HepG2 (cell line): ENCODE measurements around the gene PKLR. TPM values are rescaled to one million over a fixed set of nuclear protein-coding genes. Genes with fewer than 3 reads are reported as not detected.
A peak's percentile ranks its signal among the peaks of the same experiment; 100 is the strongest.

Experiments
- ARNT ChIP-seq: fragments of 450-650 bp; IDR thresholded peaks from 2 replicates; pipeline ENCODE4 v1.6.1; 2017
- ASH2L ChIP-seq: fragments of 300-600, 200-600 bp; sonication (generic); IDR thresholded peaks from 2 replicates; pipeline ENCODE4 v1.7.0; 2017; ENCODE audit warnings: low read depth, mild to moderate bottlenecking, moderate library complexity, mixed read lengths, low read length; ENCODE audit not compliant: insufficient read length
- ATF7 ChIP-seq, 2 experiments: fragments of 450-650 bp in 1 of 2; sonication (generic) in 1 of 2; formaldehyde crosslinking in 1 of 2; IDR thresholded peaks; 2 replicates each; pipeline versions ENCODE4 v1.4.0 to v1.6.1; 2016 to 2020; ENCODE audit warnings: antibody characterized with exemption in 1 of 2, mild to moderate bottlenecking in 1 of 2, missing genetic modification reagents in 1 of 2
- KLF9 ChIP-seq: IDR thresholded peaks from 2 replicates; pipeline ENCODE4 v1.6.1; 2016; ENCODE audit warnings: low read depth
- NFIB ChIP-seq: sonication (generic); formaldehyde crosslinking; IDR thresholded peaks from 2 replicates; pipeline ENCODE4 v1.9.0; 2021; ENCODE audit warnings: missing genetic modification reagents, mild to moderate bottlenecking, borderline replicate concordance
- PLRG1 ChIP-seq: fragments of 450-650 bp; conservative IDR thresholded peaks from 2 replicates; pipeline ENCODE4 v1.6.1; 2016
- RORA ChIP-seq: sonication (generic); formaldehyde crosslinking; IDR thresholded peaks from 2 replicates; pipeline ENCODE4 v1.5.0; 2020; ENCODE audit warnings: mild to moderate bottlenecking, missing genetic modification reagents, moderate library complexity
- TAF1 ChIP-seq: sonication (generic); formaldehyde crosslinking; IDR thresholded peaks from 2 replicates; pipeline ENCODE4 v1.4.0; 2020; ENCODE audit warnings: missing genetic modification reagents
- ZNF17 ChIP-seq: sonication (generic); formaldehyde crosslinking; IDR thresholded peaks from 2 replicates; pipeline ENCODE4 v1.5.0; 2020; ENCODE audit warnings: mild to moderate bottlenecking, missing genetic modification reagents
- ZNF235 ChIP-seq: sonication (generic); formaldehyde crosslinking; IDR thresholded peaks from 2 replicates; pipeline ENCODE4 v1.8.1; 2023; ENCODE audit warnings: mild to moderate bottlenecking, missing genetic modification reagents, borderline replicate concordance
- ZNF607 ChIP-seq: sonication (generic); formaldehyde crosslinking; IDR thresholded peaks from 2 replicates; pipeline ENCODE4 v1.5.1; 2020; ENCODE audit warnings: missing genetic modification reagents, mild to moderate bottlenecking, borderline replicate concordance
- ZNF720 ChIP-seq: sonication (generic); formaldehyde crosslinking; IDR thresholded peaks from 2 replicates; pipeline ENCODE4 v1.4.0; 2020; ENCODE audit warnings: missing genetic modification reagents
- ZNF766 ChIP-seq: sonication (generic); formaldehyde crosslinking; IDR thresholded peaks from 2 replicates; pipeline ENCODE4 v1.5.0; 2020; ENCODE audit warnings: missing genetic modification reagents, borderline replicate concordance
- ZNF782 ChIP-seq: sonication (generic); formaldehyde crosslinking; IDR thresholded peaks from 2 replicates; pipeline ENCODE4 v1.4.0; 2020; ENCODE audit warnings: missing genetic modification reagents, mild to moderate bottlenecking, borderline replicate concordance
- ZSCAN9 ChIP-seq: IDR thresholded peaks from 2 replicates; pipeline ENCODE4 v1.6.1; 2016; ENCODE audit warnings: borderline replicate concordance
- polyA plus RNA-seq, 8 experiments: library from polyadenylated mRNA; depleted of rRNA in 3 of 8; stranded (reverse) in 7 of 8; unstranded in 1 of 8; fragments of >200 nt; fragmentation: Illumina TruSeq in 4 of 8; extraction: Trizol in 4 of 8; gene quantifications; 2 replicates each; pipeline versions ENCODE4 v1.2.1 to v1.2.3, GENCODE V29; 2011 to 2016; ENCODE audit warnings: low read depth in 4 of 8, missing spikeins in 1 of 8, mixed read lengths in 1 of 8; ENCODE audit not compliant: insufficient read depth in 1 of 8
- total RNA-seq, 5 experiments: library from RNA; depleted of rRNA; stranded (reverse); fragments of >200 nt; fragmentation: Illumina TruSeq; extraction: Trizol; gene quantifications; 2 replicates each; pipeline ENCODE4 v1.2.3, GENCODE V29; 2016; ENCODE audit warnings: low read depth in 1 of 5
- TF ChIP-seq, protein P1 (sequence below): IDR thresholded peaks from 2 replicates; pipeline ENCODE4 v1.6.1; 2016; ENCODE audit warnings: mild to moderate bottlenecking
- TF ChIP-seq, protein P2 (sequence below): sonication (generic); formaldehyde crosslinking; IDR thresholded peaks from 2 replicates; pipeline ENCODE4 v1.5.1; 2020; ENCODE audit warnings: mild to moderate bottlenecking, missing genetic modification reagents
- TF ChIP-seq, protein P3 (sequence below): sonication (generic); formaldehyde crosslinking; IDR thresholded peaks from 2 replicates; pipeline ENCODE4 v1.4.0; 2020; ENCODE audit warnings: missing genetic modification reagents, borderline replicate concordance

Gene PKLR
- total and polyA plus RNA-seq, 2 of the 13 experiments (the other 11 are each of a cell fraction or from before 2014, with no cell fraction given) = 10.3 to 29.3 TPM

DNA sequence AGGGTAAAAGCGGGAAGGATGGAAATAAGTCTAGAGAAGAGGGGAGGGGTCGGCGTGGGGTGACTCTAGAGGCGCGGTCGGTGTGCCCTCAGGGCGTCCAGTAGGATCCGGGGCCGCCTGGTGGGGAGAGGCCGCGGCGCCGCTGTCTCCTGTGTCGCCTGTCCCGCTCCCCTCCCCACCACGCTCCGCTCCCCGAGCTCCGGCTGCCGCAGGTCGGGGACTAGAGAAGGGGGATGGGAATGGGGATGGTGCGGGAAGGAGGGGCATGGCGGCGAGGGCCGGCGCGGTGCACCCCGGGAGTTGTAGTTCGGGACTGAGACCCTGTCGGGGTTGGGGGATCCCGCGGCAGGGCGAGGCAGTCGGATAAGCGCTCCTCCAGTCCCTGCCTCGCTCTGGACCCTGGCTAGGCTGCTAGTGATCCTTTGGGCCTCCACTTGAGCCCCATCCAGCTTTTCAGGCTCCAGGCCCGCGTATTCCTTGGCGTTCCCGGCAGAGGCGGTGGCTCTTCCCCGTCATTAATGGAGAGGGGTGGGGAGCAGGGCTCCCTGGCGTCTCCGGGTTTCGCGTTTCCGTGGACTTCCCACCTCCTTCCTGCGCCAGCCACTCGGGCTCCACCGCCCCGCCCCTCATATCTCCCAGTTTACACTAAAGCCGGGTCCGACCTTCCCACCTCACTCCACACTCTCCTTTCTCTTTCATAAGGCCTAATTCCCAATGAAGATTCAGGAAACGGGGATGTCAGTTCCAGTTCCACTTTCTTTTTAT, 45.8 kb downstream of the PKLR start, which contains the start of gene ENTREP3 (continued):
- TF ChIP-seq ZNF607 (CRISPR knock-in tag) (no peak; the same call in 1 of the 2 replicates), ZNF720 (no peak), ASH2L (no peak), PLRG1 (no peak), KLF9 (CRISPR knock-in tag) (no peak), NFIB (CRISPR knock-in tag) (no peak), ATF7 (IDR thresholded peaks at IDR 0.05) (no peak), ATF7 (CRISPR knock-in tag; IDR thresholded peaks at IDR 0.05) (no peak), ZSCAN9 (CRISPR knock-in tag) (0 out of 2 replicates have a peak, but pooled peaks have one; percentile 39), RORA (no peak), ZNF766 (CRISPR knock-in tag) (no peak), TAF1 (CRISPR knock-in tag) (peak; percentile 64), ZNF235 (CRISPR knock-in tag) (no peak), ZNF17 (CRISPR knock-in tag) (no peak), ARNT (no peak), ZNF782 (peak; percentile 53; the same call in 1 of the 2 replicates)
- TF ChIP-seq, protein P1, sequence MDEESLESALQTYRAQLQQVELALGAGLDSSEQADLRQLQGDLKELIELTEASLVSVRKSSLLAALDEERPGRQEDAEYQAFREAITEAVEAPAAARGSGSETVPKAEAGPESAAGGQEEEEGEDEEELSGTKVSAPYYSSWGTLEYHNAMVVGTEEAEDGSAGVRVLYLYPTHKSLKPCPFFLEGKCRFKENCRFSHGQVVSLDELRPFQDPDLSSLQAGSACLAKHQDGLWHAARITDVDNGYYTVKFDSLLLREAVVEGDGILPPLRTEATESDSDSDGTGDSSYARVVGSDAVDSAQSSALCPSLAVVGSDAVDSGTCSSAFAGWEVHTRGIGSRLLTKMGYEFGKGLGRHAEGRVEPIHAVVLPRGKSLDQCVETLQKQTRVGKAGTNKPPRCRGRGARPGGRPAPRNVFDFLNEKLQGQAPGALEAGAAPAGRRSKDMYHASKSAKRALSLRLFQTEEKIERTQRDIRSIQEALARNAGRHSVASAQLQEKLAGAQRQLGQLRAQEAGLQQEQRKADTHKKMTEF (CRISPR knock-in tag) = peak; percentile 67; the same call in 1 of the 2 replicates
- TF ChIP-seq, protein P2, sequence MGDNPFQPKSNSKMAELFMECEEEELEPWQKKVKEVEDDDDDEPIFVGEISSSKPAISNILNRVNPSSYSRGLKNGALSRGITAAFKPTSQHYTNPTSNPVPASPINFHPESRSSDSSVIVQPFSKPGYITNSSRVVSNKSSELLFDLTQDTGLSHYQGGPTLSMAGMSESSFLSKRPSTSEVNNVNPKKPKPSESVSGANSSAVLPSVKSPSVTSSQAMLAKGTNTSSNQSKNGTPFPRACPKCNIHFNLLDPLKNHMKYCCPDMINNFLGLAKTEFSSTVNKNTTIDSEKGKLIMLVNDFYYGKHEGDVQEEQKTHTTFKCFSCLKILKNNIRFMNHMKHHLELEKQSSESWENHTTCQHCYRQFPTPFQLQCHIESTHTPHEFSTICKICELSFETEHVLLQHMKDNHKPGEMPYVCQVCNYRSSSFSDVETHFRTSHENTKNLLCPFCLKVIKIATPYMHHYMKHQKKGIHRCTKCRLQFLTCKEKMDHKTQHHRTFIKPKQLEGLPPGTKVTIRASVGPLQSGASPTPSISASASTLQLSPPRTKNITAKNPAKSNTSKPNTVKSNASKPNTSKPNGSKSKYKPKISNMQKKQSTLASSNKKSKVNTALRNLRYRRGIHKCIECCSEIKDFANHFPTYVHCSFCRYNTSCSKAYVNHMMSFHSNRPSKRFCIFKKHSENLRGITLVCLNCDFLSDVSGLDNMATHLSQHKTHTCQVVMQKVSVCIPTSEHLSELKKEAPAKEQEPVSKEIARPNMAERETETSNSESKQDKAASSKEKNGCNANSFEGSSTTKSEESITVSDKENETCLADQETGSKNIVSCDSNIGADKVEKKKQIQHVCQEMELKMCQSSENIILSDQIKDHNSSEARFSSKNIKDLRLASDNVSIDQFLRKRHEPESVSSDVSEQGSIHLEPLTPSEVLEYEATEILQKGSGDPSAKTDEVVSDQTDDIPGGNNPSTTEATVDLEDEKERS = no peak
- TF ChIP-seq, protein P3, sequence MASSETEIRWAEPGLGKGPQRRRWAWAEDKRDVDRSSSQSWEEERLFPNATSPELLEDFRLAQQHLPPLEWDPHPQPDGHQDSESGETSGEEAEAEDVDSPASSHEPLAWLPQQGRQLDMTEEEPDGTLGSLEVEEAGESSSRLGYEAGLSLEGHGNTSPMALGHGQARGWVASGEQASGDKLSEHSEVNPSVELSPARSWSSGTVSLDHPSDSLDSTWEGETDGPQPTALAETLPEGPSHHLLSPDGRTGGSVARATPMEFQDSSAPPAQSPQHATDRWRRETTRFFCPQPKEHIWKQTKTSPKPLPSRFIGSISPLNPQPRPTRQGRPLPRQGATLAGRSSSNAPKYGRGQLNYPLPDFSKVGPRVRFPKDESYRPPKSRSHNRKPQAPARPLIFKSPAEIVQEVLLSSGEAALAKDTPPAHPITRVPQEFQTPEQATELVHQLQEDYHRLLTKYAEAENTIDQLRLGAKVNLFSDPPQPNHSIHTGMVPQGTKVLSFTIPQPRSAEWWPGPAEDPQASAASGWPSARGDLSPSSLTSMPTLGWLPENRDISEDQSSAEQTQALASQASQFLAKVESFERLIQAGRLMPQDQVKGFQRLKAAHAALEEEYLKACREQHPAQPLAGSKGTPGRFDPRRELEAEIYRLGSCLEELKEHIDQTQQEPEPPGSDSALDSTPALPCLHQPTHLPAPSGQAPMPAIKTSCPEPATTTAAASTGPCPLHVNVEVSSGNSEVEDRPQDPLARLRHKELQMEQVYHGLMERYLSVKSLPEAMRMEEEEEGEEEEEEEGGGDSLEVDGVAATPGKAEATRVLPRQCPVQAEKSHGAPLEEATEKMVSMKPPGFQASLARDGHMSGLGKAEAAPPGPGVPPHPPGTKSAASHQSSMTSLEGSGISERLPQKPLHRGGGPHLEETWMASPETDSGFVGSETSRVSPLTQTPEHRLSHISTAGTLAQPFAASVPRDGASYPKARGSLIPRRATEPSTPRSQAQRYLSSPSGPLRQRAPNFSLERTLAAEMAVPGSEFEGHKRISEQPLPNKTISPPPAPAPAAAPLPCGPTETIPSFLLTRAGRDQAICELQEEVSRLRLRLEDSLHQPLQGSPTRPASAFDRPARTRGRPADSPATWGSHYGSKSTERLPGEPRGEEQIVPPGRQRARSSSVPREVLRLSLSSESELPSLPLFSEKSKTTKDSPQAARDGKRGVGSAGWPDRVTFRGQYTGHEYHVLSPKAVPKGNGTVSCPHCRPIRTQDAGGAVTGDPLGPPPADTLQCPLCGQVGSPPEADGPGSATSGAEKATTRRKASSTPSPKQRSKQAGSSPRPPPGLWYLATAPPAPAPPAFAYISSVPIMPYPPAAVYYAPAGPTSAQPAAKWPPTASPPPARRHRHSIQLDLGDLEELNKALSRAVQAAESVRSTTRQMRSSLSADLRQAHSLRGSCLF (CRISPR knock-in tag) = no peak
